Smooth muscle cell (in vitro differentiated cells): ENCODE results near the gene FYN. TPM values are rescaled to one million over a fixed set of nuclear protein-coding genes. Genes with fewer than 3 reads are reported as not detected.

Experiments used
- DNase-seq: peaks from one replicate; lab custom pipeline; 2025; ENCODE audit not compliant: unreplicated experiment; lab: John Stamatoyannopoulos, UW
- H2AFZ ChIP-seq: fragments of 200-600 bp; sonication (generic); 2 replicates; pipeline ENCODE4 v1.6.0; 2016; ENCODE audit warnings: antibody characterized with exemption, low read depth, mild to moderate bottlenecking
- H3F3A ChIP-seq: fragments of 200-600 bp; sonication (generic); 2 replicates; pipeline ENCODE4 v1.6.0; 2017; ENCODE audit warnings: antibody characterized with exemption, low read depth
- H3K27ac ChIP-seq: fragments of 200-600 bp; sonication (generic); 2 replicates; pipeline ENCODE4 v1.5.1; 2016; ENCODE audit warnings: low read depth, mild to moderate bottlenecking
- H3K27me3 ChIP-seq: fragments of 200-600 bp; sonication (generic); 2 replicates; pipeline ENCODE4 v1.6.1; 2016; ENCODE audit warnings: low read depth, mild to moderate bottlenecking
- H3K36me3 ChIP-seq: fragments of 200-600 bp; sonication (generic); 2 replicates; pipeline ENCODE4 v1.5.1; 2016; ENCODE audit warnings: low read depth
- H3K4me1 ChIP-seq: fragments of 200-600 bp; sonication (generic); 2 replicates; pipeline ENCODE4 v1.5.1; 2016; ENCODE audit warnings: low read depth
- H3K4me2 ChIP-seq: fragments of 200-600 bp; sonication (generic); 2 replicates; pipeline ENCODE4 v1.6.0; 2016; ENCODE audit warnings: mild to moderate bottlenecking
- H3K4me3 ChIP-seq: fragments of 200-600 bp; sonication (generic); 2 replicates; pipeline ENCODE4 v1.5.1; 2016; ENCODE audit warnings: mild to moderate bottlenecking
- H3K79me2 ChIP-seq: fragments of 200-600 bp; sonication (generic); 2 replicates; pipeline ENCODE4 v1.6.0; 2016; ENCODE audit warnings: low read depth, mild to moderate bottlenecking
- H3K9ac ChIP-seq: fragments of 200-600 bp; sonication (generic); 2 replicates; pipeline ENCODE4 v1.6.0; 2016; ENCODE audit warnings: low read depth
- H3K9me3 ChIP-seq: fragments of 200-600 bp; sonication (generic); replicated peaks from 2 replicates; pipeline ENCODE4 v1.5.1; 2016; ENCODE audit warnings: low read depth
- H4K20me1 ChIP-seq: fragments of 200-600 bp; sonication (generic); 2 replicates; pipeline ENCODE4 v1.6.0; 2016; ENCODE audit warnings: low read depth
- CTCF ChIP-seq: fragments of 200-600 bp; sonication (generic); IDR thresholded peaks from 2 replicates; pipeline ENCODE4 v1.5.1; 2017; ENCODE audit warnings: borderline replicate concordance, mild to moderate bottlenecking, antibody characterized with exemption; ENCODE audit not compliant: insufficient read depth, poor library complexity, severe bottlenecking
- WGBS: methylation state at CpG from one replicate; pipeline ENCODE4 v1.1.7; 2016; ENCODE audit warnings: low lambda C conversion rate; 5-methylcytosine and 5-hydroxymethylcytosine counted together
- polyA plus RNA-seq: library from polyadenylated mRNA; unstranded; fragments of >200 nt; fragmentation: Nextera tagmentation; extraction: Ambion mirVana; gene quantifications from 2 replicates; pipeline ENCODE4 v1.2.1, GENCODE V29; 2016
- total RNA-seq: library from RNA; depleted of rRNA; stranded (reverse); fragments of >200 nt; gene quantifications from 2 replicates; pipeline ENCODE4 v1.2.3, GENCODE V29; 2014

The FYN gene
- total and polyA plus RNA-seq, 2 experiments from 2014 or later, result 110 to 138 TPM

GRCh38 chr6:111843347-111844147 lies 29.7 kb downstream of the FYN start:
- H3K27me3 ChIP-seq, result no peaks in the 10 kb centered on the region
- peak overlapping the region; percentile 27 for H3K9ac ChIP-seq
- H3K4me3 ChIP-seq, result no peak overlapping the region
- no peak for DNase-seq
- peaks cover 5% of the 10 kb centered on the region for H3F3A ChIP-seq
- H3K9me3 ChIP-seq, result no peaks in the 10 kb centered on the region
- peaks cover 48% of the 10 kb centered on the region for H3K4me1 ChIP-seq
- H3K36me3 ChIP-seq, result no peaks in the 10 kb centered on the region
- peaks cover 65% of the 10 kb centered on the region for H4K20me1 ChIP-seq
- no peak overlapping the region for H2AFZ ChIP-seq
- H3K4me2 ChIP-seq, result peak overlapping the region; percentile 66
- H3K27ac ChIP-seq, result peak overlapping the region; percentile 64
- peaks cover 59% of the 10 kb centered on the region for H3K79me2 ChIP-seq
- WGBS, result 34% methylated on average over 7 of the region's 7 CpGs
- TF ChIP-seq CTCF, result no peak

DNA sequence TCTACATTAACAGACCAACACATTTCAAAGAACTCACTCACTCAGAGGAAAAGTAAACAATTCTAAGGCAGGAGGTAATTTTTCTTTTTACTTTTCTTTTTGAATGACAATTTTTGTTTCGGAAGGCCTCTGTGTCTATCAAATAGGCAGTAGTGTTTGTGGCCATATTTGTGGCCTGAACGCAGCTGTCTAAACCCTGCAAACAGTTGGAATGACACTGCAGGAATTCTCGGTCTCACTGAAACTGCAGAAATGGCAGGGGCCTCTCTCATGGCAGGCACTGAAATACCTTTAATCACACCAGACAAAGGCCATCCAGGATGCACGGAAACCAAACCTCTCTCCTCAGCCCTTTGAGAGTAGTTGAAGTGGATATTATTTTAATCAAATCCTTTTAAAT lies 30.4 kb downstream of the FYN start:
- H4K20me1 ChIP-seq, result peaks cover 65% of the 10 kb centered on the region
- no peak overlapping the region for H2AFZ ChIP-seq
- WGBS, result 19% methylated on average over 4 of the region's 4 CpGs
- peak overlapping the region; percentile 64 for H3K27ac ChIP-seq
- peak overlapping the region; percentile 27 for H3K9ac ChIP-seq
- no peaks in the 10 kb centered on the region for H3K9me3 ChIP-seq
- H3K36me3 ChIP-seq, result no peaks in the 10 kb centered on the region
- no peaks in the 10 kb centered on the region for H3K27me3 ChIP-seq
- H3K79me2 ChIP-seq, result peaks cover 55% of the 10 kb centered on the region
- no peak for DNase-seq
- H3K4me1 ChIP-seq, result peaks cover 43% of the 10 kb centered on the region
- no peak for TF ChIP-seq CTCF
- peaks cover 5% of the 10 kb centered on the region for H3F3A ChIP-seq
- no peak overlapping the region for H3K4me3 ChIP-seq
- H3K4me2 ChIP-seq, result peak overlapping the region; percentile 66

GRCh38 chr6:111842271-111842822 lies 30.9 kb downstream of the FYN start:
- no peak for DNase-seq
- H3K27ac ChIP-seq, result peak overlapping the region; percentile 64
- H4K20me1 ChIP-seq, result peaks cover 61% of the 10 kb centered on the region
- H3K79me2 ChIP-seq, result peaks cover 50% of the 10 kb centered on the region
- H3K9ac ChIP-seq, result peak overlapping the region; percentile 27
- peaks cover 5% of the 10 kb centered on the region for H3F3A ChIP-seq
- H3K4me3 ChIP-seq, result no peak overlapping the region
- 95% methylated on average over 9 of the region's 9 CpGs for WGBS
- no peaks in the 10 kb centered on the region for H3K36me3 ChIP-seq
- peaks cover 41% of the 10 kb centered on the region for H3K4me1 ChIP-seq
- H2AFZ ChIP-seq, result no peak overlapping the region
- no peaks in the 10 kb centered on the region for H3K9me3 ChIP-seq
- TF ChIP-seq CTCF, result no peak
- peak overlapping the region; percentile 66 for H3K4me2 ChIP-seq
- H3K27me3 ChIP-seq, result no peaks in the 10 kb centered on the region
